HFFc6 (cell line): Measurements from ENCODE around the gene ERBB2. TPM values are rescaled to one million over a fixed set of nuclear protein-coding genes. Genes with fewer than 3 reads are reported as not detected.
A peak's percentile ranks its signal among the peaks of the same experiment; 100 is the strongest.

Experiments
- DNase-seq: peaks from one replicate; pipeline ENCODE4 v3.0.0-alpha.2; 2018
- H3K27ac Mint-ChIP-seq: 2 replicates; pipeline ENCODE4 v1.8.0; 2020; ENCODE audit warnings: mild to moderate bottlenecking, mixed read lengths
- H3K27me3 Mint-ChIP-seq: 2 replicates; pipeline ENCODE4 v1.8.0; 2021; ENCODE audit warnings: mild to moderate bottlenecking, moderate library complexity, mixed read lengths; ENCODE audit not compliant: insufficient read depth
- H3K36me3 Mint-ChIP-seq: 2 replicates; pipeline ENCODE4 v1.8.0; 2021; ENCODE audit warnings: low read depth, mixed read lengths
- H3K4me1 Mint-ChIP-seq: 2 replicates; pipeline ENCODE4 v1.8.0; 2020; ENCODE audit warnings: low read depth, mixed read lengths
- H3K4me3 Mint-ChIP-seq: 2 replicates; pipeline ENCODE4 v1.8.0; 2020; ENCODE audit warnings: mild to moderate bottlenecking, moderate library complexity, mixed read lengths
- H3K9me3 Mint-ChIP-seq: 2 replicates; pipeline ENCODE4 v1.8.0; 2020; ENCODE audit warnings: mild to moderate bottlenecking, mixed read lengths
- CTCF ChIP-seq: fragments of 200-600 bp; sonication (generic); IDR thresholded peaks from 2 replicates; pipeline ENCODE4 v1.5.0; 2021; ENCODE audit warnings: antibody characterized with exemption, mild to moderate bottlenecking
- long read RNA-seq: library from polyadenylated mRNA; unstranded; transcript quantifications from one replicate; pipeline ENCODE4 v2.0.0, GENCODE V29; 2019
- total RNA-seq, 6 experiments: library from RNA; stranded (reverse); fragmentation: NEBNext Ultra II Directional; extraction: Animal tissue kit (Norgen Biotek cat#: 25700); gene quantifications; 2 replicates in 1 of 6; 3 replicates in 5 of 6; pipeline ENCODE4 v1.2.3, GENCODE V29; 2021

ERBB2 gene
- 10 to 100 TPM; 51.9 to 67.2 (median 61.0) TPM for total RNA-seq
- long read RNA-seq, full-length matches to known transcripts = 4 of 13 reads
- long read RNA-seq, partial matches to known transcripts = 8 of 13 reads
- long read RNA-seq, other reads (novel, unspliced or antisense) = 1 of 13 reads

GRCh38 chr17:39699818-39700147 is at the start of gene ERBB2:
Gene ERBB2 (plus strand): TSS chr17:39700064. CDS start chr17:39700239, 175 bp downstream.
- DNase-seq = peak; percentile 70
- Mint-ChIP-seq H3K4me3 (peak within 1 kb of the TSS; percentile 94), H3K4me1 (peaks cover 42% of the 10 kb centered on the region), H3K27ac (peak within 1 kb of the TSS; percentile 85), H3K27me3 (peaks cover 3% of the 10 kb centered on the region), H3K36me3 (no peaks in the 10 kb centered on the region), H3K9me3 (no peaks in the 10 kb centered on the region)
- TF ChIP-seq CTCF = no peak

GRCh38 chr17:39650121-39650579 is 49.7 kb upstream of the ERBB2 start:
- DNase-seq = no peak
- Mint-ChIP-seq H3K4me3 (no peak overlapping the region), H3K27me3 (peaks cover 2% of the 10 kb centered on the region; the same call in 1 of the 2 replicates), H3K36me3 (no peaks in the 10 kb centered on the region), H3K27ac (no peak overlapping the region), H3K9me3 (no peaks in the 10 kb centered on the region), H3K4me1 (peaks cover 21% of the 10 kb centered on the region)
- TF ChIP-seq CTCF = no peak

- Mint-ChIP-seq H3K36me3 (no peaks in the 10 kb centered on the region), H3K27me3 (peaks cover 2% of the 10 kb centered on the region; the same call in 1 of the 2 replicates), H3K9me3 (no peaks in the 10 kb centered on the region), H3K4me1 (peaks cover 21% of the 10 kb centered on the region), H3K27ac (no peak overlapping the region; the same call in 1 of the 2 replicates), H3K4me3 (no peak overlapping the region)
- TF ChIP-seq CTCF = no peak
- DNase-seq = no peak
These were observed 47.8 kb upstream of the ERBB2 start for GRCh38 chr17:39651923-39652586.

GRCh38 chr17:39652587-39653315 is 47.1 kb upstream of the ERBB2 start:
- no peak for TF ChIP-seq CTCF
- no peak overlapping the region; the same call in none of the 2 replicates for H3K27ac Mint-ChIP-seq

GRCh38 chr17:39653316-39653661 is 46.6 kb upstream of the ERBB2 start:
- Mint-ChIP-seq H3K9me3 (no peaks in the 10 kb centered on the region), H3K36me3 (no peaks in the 10 kb centered on the region), H3K4me3 (no peak overlapping the region), H3K27ac (no peak overlapping the region), H3K4me1 (peaks cover 21% of the 10 kb centered on the region), H3K27me3 (peaks cover 2% of the 10 kb centered on the region; the same call in 1 of the 2 replicates)
- no peak for TF ChIP-seq CTCF
- DNase-seq = no peak

More at GRCh38 chr17:39652587-39653315, 47.1 kb upstream of the ERBB2 start:
- no peak for DNase-seq
- H3K27me3 Mint-ChIP-seq = peaks cover 2% of the 10 kb centered on the region; the same call in 1 of the 2 replicates
- peaks cover 21% of the 10 kb centered on the region for H3K4me1 Mint-ChIP-seq
- no peak overlapping the region for H3K4me3 Mint-ChIP-seq
- H3K36me3 Mint-ChIP-seq = no peaks in the 10 kb centered on the region
- no peaks in the 10 kb centered on the region for H3K9me3 Mint-ChIP-seq
